ENCODE data around the gene ZNF658.
A peak's percentile ranks its signal among the peaks of the same experiment; 100 is the strongest.
"Not testable (repeated sequence)": the region's sequence is repeated elsewhere in the genome, so short reads cannot be mapped to it uniquely, and the experiment has no call there.

Gene ZNF658

GRCh38 chr9:66900490-66901131 is at the start of gene ZNF658:
Gene ZNF658, plus strand, starts transcription at chr9:66900725. Its CDS starts 2,837 bp downstream, at chr9:66903562.
- peak within 1 kb of the TSS; percentile 75 for H2AFZ ChIP-seq (ENCODE audit: low read length)
- peak within 1 kb of the TSS; percentile 69 for H3K4me3 ChIP-seq (ENCODE audit: low read length, poor library complexity, severe bottlenecking)
- H3F3A ChIP-seq (ENCODE audit: low read depth); H3K9me3 ChIP-seq (ENCODE audit: insufficient read depth, low read depth, low read length); H3K79me2 ChIP-seq (ENCODE audit: insufficient read depth, low read length); H3K9me2 ChIP-seq (replicated peaks; ENCODE audit: low read depth, low read length); H3K27me3 ChIP-seq (ENCODE audit: insufficient read depth, low read length, poor library complexity, severe bottlenecking); H3K4me1 ChIP-seq (ENCODE audit: insufficient read depth, low read length, poor library complexity, severe bottlenecking); H4K20me1 ChIP-seq (ENCODE audit: insufficient read depth, low read length, poor library complexity, severe bottlenecking); H3K36me3 ChIP-seq (ENCODE audit: insufficient read depth, low read length): not testable (repeated sequence)
- peak within 1 kb of the TSS; percentile 53 for H3K4me2 ChIP-seq (ENCODE audit: low read depth, low read length, poor library complexity, severe bottlenecking)
- H3K9ac ChIP-seq (ENCODE audit: low read depth, low read length, poor library complexity, severe bottlenecking): peak within 1 kb of the TSS; percentile 65

DNA sequence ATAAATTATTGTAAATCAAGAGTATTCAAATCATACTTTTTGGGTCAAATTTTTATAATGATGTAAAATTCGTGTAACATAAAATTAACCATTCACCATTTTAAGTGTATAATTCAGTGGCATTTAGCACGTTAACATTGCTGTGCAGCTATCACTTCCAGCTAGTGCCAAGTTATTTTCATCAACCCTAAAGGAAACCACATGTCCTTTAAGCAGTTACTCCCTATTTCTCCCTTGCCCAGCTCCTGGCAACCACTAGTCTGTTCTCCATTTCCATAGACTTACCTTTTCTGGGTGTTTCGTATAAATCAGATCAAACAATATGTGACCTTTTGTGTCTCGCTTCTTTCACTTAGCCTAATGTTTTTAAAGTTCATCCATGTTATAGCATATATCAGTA is 38.8 kb upstream of the ZNF658 start:
- H3K9ac ChIP-seq (ENCODE audit: low read depth, low read length, poor library complexity, severe bottlenecking); H3K79me2 ChIP-seq (ENCODE audit: insufficient read depth, low read length); H4K20me1 ChIP-seq (ENCODE audit: insufficient read depth, low read length, poor library complexity, severe bottlenecking); H3K9me2 ChIP-seq (replicated peaks; ENCODE audit: low read depth, low read length); H3K4me1 ChIP-seq (ENCODE audit: insufficient read depth, low read length, poor library complexity, severe bottlenecking); H3K27me3 ChIP-seq (ENCODE audit: insufficient read depth, low read length, poor library complexity, severe bottlenecking); H3K36me3 ChIP-seq (ENCODE audit: insufficient read depth, low read length); H2AFZ ChIP-seq (ENCODE audit: low read length); H3F3A ChIP-seq (ENCODE audit: low read depth); H3K4me2 ChIP-seq (ENCODE audit: low read depth, low read length, poor library complexity, severe bottlenecking); H3K4me3 ChIP-seq (ENCODE audit: low read length, poor library complexity, severe bottlenecking); H3K9me3 ChIP-seq (ENCODE audit: insufficient read depth, low read depth, low read length): not testable (repeated sequence)

DNA sequence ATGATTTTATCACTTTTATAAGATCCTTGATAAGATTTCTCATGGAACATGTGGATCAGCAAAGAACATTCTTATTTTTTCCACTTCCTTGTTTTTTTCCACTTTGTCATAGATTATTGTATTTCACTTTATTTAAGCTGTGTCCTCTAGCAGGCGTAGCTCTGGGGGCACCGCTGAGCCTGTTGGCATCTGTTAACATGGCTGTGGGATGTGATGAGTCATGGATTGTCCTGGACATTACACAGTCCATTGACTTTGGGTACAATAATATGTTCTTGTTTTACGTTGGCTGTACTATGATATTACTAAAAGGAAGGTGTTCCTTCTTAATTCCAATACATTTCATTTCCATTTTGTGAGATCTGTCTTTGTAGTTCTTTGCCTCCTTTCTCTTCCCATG is 31.9 kb upstream of the ZNF658 start:
- H3K36me3 ChIP-seq (ENCODE audit: insufficient read depth, low read length); H3K4me3 ChIP-seq (ENCODE audit: low read length, poor library complexity, severe bottlenecking); H3K4me1 ChIP-seq (ENCODE audit: insufficient read depth, low read length, poor library complexity, severe bottlenecking); H3K9me2 ChIP-seq (replicated peaks; ENCODE audit: low read depth, low read length); H3K9me3 ChIP-seq (ENCODE audit: insufficient read depth, low read depth, low read length); H3F3A ChIP-seq (ENCODE audit: low read depth); H3K27me3 ChIP-seq (ENCODE audit: insufficient read depth, low read length, poor library complexity, severe bottlenecking); H3K79me2 ChIP-seq (ENCODE audit: insufficient read depth, low read length); H2AFZ ChIP-seq (ENCODE audit: low read length); H4K20me1 ChIP-seq (ENCODE audit: insufficient read depth, low read length, poor library complexity, severe bottlenecking); H3K4me2 ChIP-seq (ENCODE audit: low read depth, low read length, poor library complexity, severe bottlenecking); H3K9ac ChIP-seq (ENCODE audit: low read depth, low read length, poor library complexity, severe bottlenecking): not testable (repeated sequence)

DNA sequence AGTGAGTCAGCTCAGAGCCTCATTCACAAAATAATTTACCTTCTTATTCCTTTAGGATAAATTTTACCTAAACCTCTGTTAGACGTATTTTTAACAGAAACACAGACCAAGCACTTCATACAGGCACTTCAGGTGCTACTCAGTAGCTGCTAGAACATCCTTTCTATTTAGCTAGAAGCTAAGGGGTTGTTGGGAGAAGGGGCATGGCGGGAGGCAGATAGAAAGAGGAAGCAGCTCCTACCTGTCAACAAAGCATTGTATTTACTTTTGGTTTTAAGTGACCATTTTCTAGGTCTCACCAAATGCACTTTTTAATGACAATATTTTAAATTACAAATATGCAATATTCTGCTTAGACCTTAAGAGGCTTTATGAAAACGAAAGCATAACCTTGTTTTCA is 19.9 kb upstream of the ZNF658 start:
- H3F3A ChIP-seq (ENCODE audit: low read depth); H3K9ac ChIP-seq (ENCODE audit: low read depth, low read length, poor library complexity, severe bottlenecking); H2AFZ ChIP-seq (ENCODE audit: low read length); H3K79me2 ChIP-seq (ENCODE audit: insufficient read depth, low read length); H4K20me1 ChIP-seq (ENCODE audit: insufficient read depth, low read length, poor library complexity, severe bottlenecking); H3K9me2 ChIP-seq (replicated peaks; ENCODE audit: low read depth, low read length); H3K4me2 ChIP-seq (ENCODE audit: low read depth, low read length, poor library complexity, severe bottlenecking); H3K4me1 ChIP-seq (ENCODE audit: insufficient read depth, low read length, poor library complexity, severe bottlenecking); H3K4me3 ChIP-seq (ENCODE audit: low read length, poor library complexity, severe bottlenecking); H3K9me3 ChIP-seq (ENCODE audit: insufficient read depth, low read depth, low read length); H3K27me3 ChIP-seq (ENCODE audit: insufficient read depth, low read length, poor library complexity, severe bottlenecking); H3K36me3 ChIP-seq (ENCODE audit: insufficient read depth, low read length): not testable (repeated sequence)

DNA sequence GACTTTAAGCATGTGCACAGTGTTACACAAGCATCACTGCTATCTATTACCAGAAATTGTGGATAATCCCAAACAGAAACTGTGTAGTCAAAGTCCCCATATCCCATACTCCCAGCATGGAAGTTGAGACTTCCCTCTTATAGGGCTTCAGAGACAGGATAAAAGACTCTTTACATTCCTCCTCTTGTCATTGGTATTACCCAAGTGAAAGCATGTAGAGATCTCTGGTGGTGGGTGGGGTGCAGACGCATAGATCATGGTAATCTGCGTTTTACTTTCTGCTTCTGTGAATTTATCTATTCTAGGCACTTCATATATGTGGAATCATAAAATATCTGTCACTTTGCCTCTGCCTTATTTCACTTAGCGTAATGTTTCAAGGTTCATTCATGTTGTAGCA is 18.7 kb upstream of the ZNF658 start:
- not testable (repeated sequence) for H3K4me1 ChIP-seq (ENCODE audit: insufficient read depth, low read length, poor library complexity, severe bottlenecking); H4K20me1 ChIP-seq (ENCODE audit: insufficient read depth, low read length, poor library complexity, severe bottlenecking); H3K9ac ChIP-seq (ENCODE audit: low read depth, low read length, poor library complexity, severe bottlenecking); H3K4me3 ChIP-seq (ENCODE audit: low read length, poor library complexity, severe bottlenecking); H3K9me3 ChIP-seq (ENCODE audit: insufficient read depth, low read depth, low read length); H3K79me2 ChIP-seq (ENCODE audit: insufficient read depth, low read length); H3K36me3 ChIP-seq (ENCODE audit: insufficient read depth, low read length); H3F3A ChIP-seq (ENCODE audit: low read depth); H3K9me2 ChIP-seq (replicated peaks; ENCODE audit: low read depth, low read length); H2AFZ ChIP-seq (ENCODE audit: low read length); H3K27me3 ChIP-seq (ENCODE audit: insufficient read depth, low read length, poor library complexity, severe bottlenecking); H3K4me2 ChIP-seq (ENCODE audit: low read depth, low read length, poor library complexity, severe bottlenecking)

GRCh38 chr9:66890334-66890733 is 10.2 kb upstream of the ZNF658 start:
- H3K9ac ChIP-seq (ENCODE audit: low read depth, low read length, poor library complexity, severe bottlenecking); H3K4me2 ChIP-seq (ENCODE audit: low read depth, low read length, poor library complexity, severe bottlenecking); H3K9me2 ChIP-seq (replicated peaks; ENCODE audit: low read depth, low read length); H3K4me3 ChIP-seq (ENCODE audit: low read length, poor library complexity, severe bottlenecking); H4K20me1 ChIP-seq (ENCODE audit: insufficient read depth, low read length, poor library complexity, severe bottlenecking); H3K27me3 ChIP-seq (ENCODE audit: insufficient read depth, low read length, poor library complexity, severe bottlenecking); H3K4me1 ChIP-seq (ENCODE audit: insufficient read depth, low read length, poor library complexity, severe bottlenecking); H3F3A ChIP-seq (ENCODE audit: low read depth); H3K79me2 ChIP-seq (ENCODE audit: insufficient read depth, low read length); H3K36me3 ChIP-seq (ENCODE audit: insufficient read depth, low read length); H2AFZ ChIP-seq (ENCODE audit: low read length); H3K9me3 ChIP-seq (ENCODE audit: insufficient read depth, low read depth, low read length): not testable (repeated sequence)

DNA sequence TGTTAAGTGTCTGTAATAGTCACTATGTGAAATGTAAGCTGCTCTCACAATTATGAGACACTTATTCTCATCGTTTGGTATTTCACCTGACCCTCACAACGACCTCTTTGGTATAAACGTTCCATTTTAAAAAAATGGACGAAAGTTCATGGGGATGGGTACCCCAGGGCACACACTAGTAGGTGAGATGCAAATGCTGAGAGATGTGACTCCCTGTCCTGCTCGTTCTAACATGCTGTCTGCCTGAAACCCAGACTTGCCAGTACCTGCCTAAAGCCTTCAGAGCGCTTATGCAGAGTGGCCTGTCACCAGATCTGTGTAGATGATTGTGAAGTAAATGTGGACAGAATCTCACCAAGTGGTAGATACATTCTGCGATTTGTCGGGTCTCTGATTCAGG is 616 bp downstream of the ZNF658 start:
- peak overlapping the region; percentile 65 for H3K9ac ChIP-seq (ENCODE audit: low read depth, low read length, poor library complexity, severe bottlenecking)

More for the DNA sequence above, 616 bp downstream of the ZNF658 start:
- Histone ChIP-seq H3K4me2 (ENCODE audit: low read depth, low read length, poor library complexity, severe bottlenecking) (peak overlapping the region; percentile 53), H3K4me3 (ENCODE audit: low read length, poor library complexity, severe bottlenecking) (peak overlapping the region; percentile 69), H2AFZ (ENCODE audit: low read length) (peak overlapping the region; percentile 73; the same call in 1 of the 2 replicates)
- not testable (repeated sequence) for H3K79me2 ChIP-seq (ENCODE audit: insufficient read depth, low read length); H3K9me3 ChIP-seq (ENCODE audit: insufficient read depth, low read depth, low read length); H3K36me3 ChIP-seq (ENCODE audit: insufficient read depth, low read length); H3K9me2 ChIP-seq (replicated peaks; ENCODE audit: low read depth, low read length); H3F3A ChIP-seq (ENCODE audit: low read depth); H4K20me1 ChIP-seq (ENCODE audit: insufficient read depth, low read length, poor library complexity, severe bottlenecking); H3K4me1 ChIP-seq (ENCODE audit: insufficient read depth, low read length, poor library complexity, severe bottlenecking); H3K27me3 ChIP-seq (ENCODE audit: insufficient read depth, low read length, poor library complexity, severe bottlenecking)
